Heart left ventricle (tissue), 16 donors: ENCODE results near the gene ARHGAP10. TPM values are rescaled to one million over a fixed set of nuclear protein-coding genes. Genes with fewer than 3 reads are reported as not detected.
A peak's percentile ranks its signal among the peaks of the same experiment; 100 is the strongest.

ENCODE experiments used
- ATAC-seq, 4 donors: fragments of 200-7000 bp; cut with Tn5 transposase; one replicate each; pipeline ENCODE4 v1.9.1; 2020 to 2022; ENCODE audit warnings: moderate library complexity in 4 of 4, mild to moderate bottlenecking in 3 of 4, moderate number of reproducible peaks in 1 of 4
- DNase-seq, 5 donors: peaks; one replicate each; pipeline ENCODE4 v3.0.0-alpha.2; 2020
- H3K27ac ChIP-seq, 12 donors: fragments of 200-600 bp; sonication (generic) in 4 of 12; one replicate each; pipeline versions ENCODE4 v1.5.0 to v1.8.0; 2016 to 2022; ENCODE audit warnings: mild to moderate bottlenecking in 2 of 12
- H3K27me3 ChIP-seq, 9 donors: fragments of 200-600 bp; sonication (generic) in 2 of 9; one replicate each; pipeline versions ENCODE4 v1.5.1 to v1.8.0; 2016 to 2022; ENCODE audit warnings: mild to moderate bottlenecking in 3 of 9
- H3K36me3 ChIP-seq, 9 donors: fragments of 200-600 bp; sonication (generic) in 2 of 9; one replicate each; pipeline versions ENCODE4 v1.5.0 to v1.8.0; 2018 to 2022; ENCODE audit warnings: mild to moderate bottlenecking in 2 of 9
- H3K4me1 ChIP-seq, 12 donors: fragments of 200-600 bp; sonication (generic) in 4 of 12; one replicate each; pipeline versions ENCODE4 v1.5.0 to v1.8.0; 2016 to 2022; ENCODE audit warnings: mild to moderate bottlenecking in 3 of 12
- H3K4me3 ChIP-seq, 12 donors: fragments of 200-600 bp; sonication (generic) in 4 of 12; one replicate each; pipeline versions ENCODE4 v1.5.0 to v1.8.0; 2017 to 2022; ENCODE audit warnings: mild to moderate bottlenecking in 9 of 12, moderate library complexity in 4 of 12
- H3K9me3 ChIP-seq, 12 donors: fragments of 200-600 bp; sonication (generic) in 4 of 12; one replicate each; pipeline versions ENCODE4 v1.5.0 to v1.8.0; 2016 to 2022; ENCODE audit warnings: mild to moderate bottlenecking in 1 of 12
- CTCF ChIP-seq, 12 donors: fragments of 200-600 bp; sonication (generic) in 4 of 12; IDR thresholded peaks; one replicate each; pipeline versions ENCODE4 v1.5.0 to v1.8.0; 2018 to 2022; ENCODE audit warnings: antibody characterized with exemption in 12 of 12, mild to moderate bottlenecking in 5 of 12
- POLR2A ChIP-seq, 2 donors: fragments of 450-650 bp; IDR thresholded peaks; one replicate each; pipeline ENCODE4 v1.6.1; 2017; ENCODE audit warnings: antibody characterized with exemption in 2 of 2, mild to moderate bottlenecking in 2 of 2, moderate library complexity in 2 of 2
- WGBS, 4 donors: extraction: QIAGEN DNeasy Blood & Tissue Kit in 2 of 4; methylation state at CpG; one replicate each; pipeline versions ENCODE4 v1.1.5 to v1.1.7; 2013 to 2018; 5-methylcytosine and 5-hydroxymethylcytosine counted together
- intact Hi-C, 10 donors: fragments of 100-400 bp; cut with DNase I; formaldehyde crosslinking; loops; one replicate each; pipeline versions ENCODE4 v1.11.1 to v1.14.2; 2022
- polyA plus RNA-seq, 2 donors: library from polyadenylated mRNA; stranded (reverse); fragments of 200-250 nt; gene quantifications; one replicate each; pipeline ENCODE4 v1.2.3, GENCODE V29; 2013
- total RNA-seq, 9 donors: library from RNA; depleted of rRNA in 2 of 9; stranded (reverse); fragments of >200 nt in 2 of 9; fragmentation: NEBNext Ultra II Directional in 3 of 9; extraction: Animal tissue kit (Norgen Biotek cat#: 25700) in 3 of 9; gene quantifications; one replicate each; pipeline versions ENCODE4 v1.1.0 to v1.2.4, GENCODE V29; 2016 to 2023
- donor health status: ischemic (EF 13 %, LVEDD 7.1; RV severe dilation, severe dysfunction).
- donor health status: healthy with polysubstance abuse.
- donor health status: DM: no; HTN: yes; CAD: no.
- donor health status: DM: no; HTN: no; CAD: no.
- donor health status: ischemic (EF 25% LVEDD 6.9; RV normal size, moderate dysfunction).
- donor health status: ischemic (EF 25% LVEDD 5.7; RV mildly dilated, moderate dysfunction).
- donor health status: healthy.
- donor health status: DM: yes; HTN: yes; CAD: no.
- donor health status: ischemic (EF 35%, LVEDD 5.7; RV mildly dilated, moderate dysfunction).
- donor health status: nonischemic (EF 11% LVEDD 7.7; RV severe dilation, severe dysfunction).
- donor health status: DM: yes; HTN: yes; CAD: no.
- donor health status: PGD.
- donor health status: ischemic (EF 29% LVEDD 5.4; RV normal size, mild dysfunction).
- donor health status: nonischemic (EF 23%, LVEDD 6.1; RV moderate dilation, normal function).

ARHGAP10 gene
- total and polyA plus RNA-seq, 11 donors: 30.6 to 73.7 (median 51.7) TPM

- intact Hi-C loops: loop anchor here in 3 of 10 donors (1.0 to 10.0 kb wide), 3 partner anchors 20 to 57 kb away; no protein-coding TSS in a partner anchor
- Histone ChIP-seq H3K27ac (peak overlapping the region in 10 of 12 donors; percentile 2 to 74 (median 63)), H3K4me1 (peaks cover 0 to 88% (median 73%) of the 10 kb centered on the region in 12 donors), H3K27me3 (no peaks in the 10 kb centered on the region), H3K9me3 (no peaks in the 10 kb centered on the region), H3K36me3 (no peaks in the 10 kb centered on the region), H3K4me3 (no peak overlapping the region)
- ATAC-seq: no peak
- no peak for TF ChIP-seq CTCF (IDR thresholded peaks at IDR 0.05)
- no peak for TF ChIP-seq POLR2A (IDR thresholded peaks at IDR 0.05)
- DNase-seq: no peak
- WGBS, 4 donors: 71 to 79% (median 73%) methylated on average over 5 of the region's 5 CpGs
Observed at GRCh38 chr4:147777456-147778091, 45.7 kb downstream of the ARHGAP10 start.

- Histone ChIP-seq H3K4me3 (no peak overlapping the region), H3K9me3 (no peaks in the 10 kb centered on the region), H3K36me3 (no peaks in the 10 kb centered on the region), H3K4me1 (peaks cover 0 to 76% (median 62%) of the 10 kb centered on the region in 12 donors), H3K27ac (peak overlapping the region in 2 of 12 donors; percentile 5 to 74), H3K27me3 (no peaks in the 10 kb centered on the region)
- no peak for TF ChIP-seq POLR2A (IDR thresholded peaks at IDR 0.05)
- TF ChIP-seq CTCF (IDR thresholded peaks at IDR 0.05): no peak
- DNase-seq: no peak
- WGBS, 4 donors: 92 to 96% (median 94%) methylated on average over 7 of the region's 7 CpGs
- ATAC-seq: no peak
- intact Hi-C loops: loop anchor here in 3 of 10 donors (1.0 to 10.0 kb wide), 3 partner anchors 18 to 56 kb away; no protein-coding TSS in a partner anchor
Observed at GRCh38 chr4:147778942-147779341, 47.1 kb downstream of the ARHGAP10 start.

GRCh38 chr4:147779451-147779850 is 47.6 kb downstream of the ARHGAP10 start:
- H3K27ac ChIP-seq: peak overlapping the region in 4 of 12 donors; percentile 2 to 74 (median 7)
- intact Hi-C loops: loop anchor here in 2 of 10 donors (5.0 to 10.0 kb wide), 2 partner anchors 38 to 55 kb away; no protein-coding TSS in a partner anchor

More at GRCh38 chr4:147779451-147779850, 47.6 kb downstream of the ARHGAP10 start:
- H3K36me3 ChIP-seq: no peaks in the 10 kb centered on the region
- no peak overlapping the region for H3K4me3 ChIP-seq
- peaks cover 0 to 71% (median 58%) of the 10 kb centered on the region in 12 donors for H3K4me1 ChIP-seq
- DNase-seq (no peak), ATAC-seq (no peak)
- TF ChIP-seq POLR2A (IDR thresholded peaks at IDR 0.05): no peak
- TF ChIP-seq CTCF (IDR thresholded peaks at IDR 0.05): no peak
- no peaks in the 10 kb centered on the region for H3K9me3 ChIP-seq
- no peaks in the 10 kb centered on the region for H3K27me3 ChIP-seq
